Suprapubic skin (tissue), 3 donors: ENCODE measurements around the gene SENP7.

Source experiments
- CTCF ChIP-seq, 2 donors: fragments of 200-600 bp in 1 of 2; fragments of 450-650 bp in 1 of 2; sonication (generic) in 1 of 2; IDR thresholded peaks; one replicate each; pipeline ENCODE4 v1.5.1; 2016 to 2019; ENCODE audit warnings: antibody characterized with exemption in 2 of 2, mild to moderate bottlenecking in 1 of 2, moderate library complexity in 1 of 2
- EP300 ChIP-seq: sonication (generic); formaldehyde crosslinking; IDR thresholded peaks from one replicate; pipeline ENCODE4 v1.6.1; 2017; ENCODE audit warnings: antibody characterized with exemption
- POLR2A ChIP-seq, 2 donors: fragments of 450-650 bp; IDR thresholded peaks; one replicate each; pipeline ENCODE4 v1.6.1; 2017; ENCODE audit warnings: antibody characterized with exemption in 2 of 2, mild to moderate bottlenecking in 2 of 2, moderate library complexity in 2 of 2

GRCh38 chr3:101532783-101533602 is 20.0 kb upstream of the SENP7 start:
- TF ChIP-seq CTCF (IDR thresholded peaks at IDR 0.05) (no peak), EP300 (no peak), POLR2A (IDR thresholded peaks at IDR 0.05) (no peak)
